ENCODE data around the gene PIGT. TPM values are rescaled to one million over a fixed set of nuclear protein-coding genes. Genes with fewer than 3 reads are reported as not detected.

PIGT gene
- total RNA-seq, 1 donor from 2014 or later = 14.7 TPM

Other genes starting within 250 kb of the PIGT start
- 15.5 and 110 TPM in 2 replicates for gene PI3, start 241.2 kb upstream of the PIGT start, total RNA-seq
- not detected in 2 replicates for gene SEMG1, start 209.1 kb upstream of the PIGT start, total RNA-seq
- not detected in 2 replicates for gene SEMG2, start 194.8 kb upstream of the PIGT start, total RNA-seq
- gene SLPI, start 161.6 kb upstream of the PIGT start, total RNA-seq = 854 and 2,253 TPM in 2 replicates
- gene RBPJL, start 109.3 kb upstream of the PIGT start, total RNA-seq = not detected in 2 replicates
- gene MATN4, start 107.8 kb upstream of the PIGT start, total RNA-seq = 0.13 and 0.26 TPM in 2 replicates
- gene SDC4, start 67.7 kb upstream of the PIGT start, total RNA-seq = 211 and 272 TPM in 2 replicates
- gene SYS1, start 53.0 kb upstream of the PIGT start, total RNA-seq = 12.0 and 17.9 TPM in 2 replicates
- 0.13 TPM in 1 of 2 replicates, not detected in the other for gene TP53TG5, start 37.8 kb upstream of the PIGT start, total RNA-seq
- 12.9 and 18.2 TPM in 2 replicates for gene DBNDD2, start 7.9 kb upstream of the PIGT start, total RNA-seq
- not detected in 2 replicates for gene WFDC2, start 53.6 kb downstream of the PIGT start, total RNA-seq
- gene SPINT3, start 99.5 kb downstream of the PIGT start, total RNA-seq = not detected in 2 replicates
- gene WFDC6, start 123.3 kb downstream of the PIGT start, total RNA-seq = not detected in 2 replicates
- not detected in 2 replicates for gene EPPIN, start 131.3 kb downstream of the PIGT start, total RNA-seq
- gene WFDC8, start 163.1 kb downstream of the PIGT start, total RNA-seq = not detected in 2 replicates
- not detected in 2 replicates for gene WFDC10A, start 213.6 kb downstream of the PIGT start, total RNA-seq
- gene WFDC9, start 215.1 kb downstream of the PIGT start, total RNA-seq = not detected in 2 replicates

All from bronchial epithelial cell (primary cell).